ENCODE results near the gene ALOX5AP.

ALOX5AP gene

GRCh38 chr13:30735025-30735871, at the start of gene ALOX5AP:
Gene ALOX5AP, plus strand, starts transcription at chr13:30735543. Its CDS starts 63 bp downstream, at chr13:30735606.
- no peak for DNase-seq

GRCh38 chr13:30685987-30686386, 49.4 kb upstream of the ALOX5AP start:
- no peak for DNase-seq

- no peak for DNase-seq
Measured at GRCh38 chr13:30687601-30688000, 47.7 kb upstream of the ALOX5AP start.

GRCh38 chr13:30689752-30690151, 45.6 kb upstream of the ALOX5AP start:
- no peak for DNase-seq

GRCh38 chr13:30690282-30691188, 44.8 kb upstream of the ALOX5AP start:
- no peak for DNase-seq

GRCh38 chr13:30692113-30692512, 43.2 kb upstream of the ALOX5AP start:
- no peak for DNase-seq

- no peak for DNase-seq
Measured at GRCh38 chr13:30696278-30697176, 38.8 kb upstream of the ALOX5AP start.

GRCh38 chr13:30697177-30697953, 38.0 kb upstream of the ALOX5AP start:
- no peak for DNase-seq

- DNase-seq = no peak
Measured at GRCh38 chr13:30697996-30698401, 37.3 kb upstream of the ALOX5AP start.

GRCh38 chr13:30698488-30699005, 36.8 kb upstream of the ALOX5AP start:
- no peak for DNase-seq

- DNase-seq = no peak
Measured at GRCh38 chr13:30700364-30700763, 35.0 kb upstream of the ALOX5AP start.

GRCh38 chr13:30702006-30702405, 33.3 kb upstream of the ALOX5AP start:
- DNase-seq = no peak

GRCh38 chr13:30704596-30704995, 30.7 kb upstream of the ALOX5AP start:
- no peak for DNase-seq

GRCh38 chr13:30705680-30706079, 29.7 kb upstream of the ALOX5AP start:
- no peak for DNase-seq

- DNase-seq = no peak
Measured at GRCh38 chr13:30708541-30708940, 26.8 kb upstream of the ALOX5AP start.

- no peak for DNase-seq
Measured at GRCh38 chr13:30710442-30710841, 24.9 kb upstream of the ALOX5AP start.

GRCh38 chr13:30711375-30711774, 24.0 kb upstream of the ALOX5AP start:
- DNase-seq = no peak

GRCh38 chr13:30711837-30712236, 23.5 kb upstream of the ALOX5AP start:
- DNase-seq = no peak

- DNase-seq = no peak
Measured at GRCh38 chr13:30712536-30713532, 22.5 kb upstream of the ALOX5AP start.

All from cortex of kidney (tissue), 1 donor.